Measurements from ENCODE around the gene RPL13A.
"Not testable (repeated sequence)": the region's sequence is repeated elsewhere in the genome, so short reads cannot be mapped to it uniquely, and the experiment has no call there.

Gene RPL13A
- total RNA-seq, result 1,243 to 3,214 (median 1,969) reads per million in 3 experiments

DNA sequence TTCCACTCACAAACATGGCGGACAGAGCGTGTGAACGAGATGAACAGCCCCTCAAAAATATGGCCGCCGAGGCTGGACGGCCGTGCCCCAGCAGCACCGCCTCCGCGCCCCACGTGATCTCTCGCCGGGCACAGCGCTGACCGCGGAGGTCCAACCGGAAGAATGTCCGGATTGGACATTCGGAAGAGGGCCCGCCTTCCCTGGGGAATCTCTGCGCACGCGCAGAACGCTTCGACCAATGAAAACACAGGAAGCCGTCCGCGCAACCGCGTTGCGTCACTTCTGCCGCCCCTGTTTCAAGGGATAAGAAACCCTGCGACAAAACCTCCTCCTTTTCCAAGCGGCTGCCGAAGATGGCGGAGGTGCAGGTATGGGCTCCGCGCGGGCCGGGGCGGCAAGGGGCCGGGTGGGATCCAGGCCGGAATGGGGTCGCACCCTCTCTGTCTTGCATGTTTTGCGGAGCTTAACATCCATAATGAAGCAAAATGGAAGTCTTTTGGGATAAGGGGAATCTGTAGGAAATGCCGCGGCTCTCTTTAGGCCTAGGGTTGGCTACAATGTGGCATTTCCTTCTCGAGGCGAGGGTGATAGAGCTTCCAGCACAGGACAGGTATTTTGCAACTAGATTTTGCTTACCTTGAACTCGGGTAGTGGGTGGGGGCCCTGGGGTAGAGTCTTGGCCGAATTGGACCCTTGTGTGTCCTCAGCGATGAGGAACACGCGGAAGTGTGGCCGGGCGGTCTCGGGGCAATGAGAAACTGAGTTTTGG, at the start of gene RPL13A:
TSS of gene RPL13A (plus strand) at position 332 of the 769 bp plus-strand sequence. CDS start at position 354, 22 bp downstream.
- peak; percentile 100 for DNase-seq

GRCh38 chr19:49438261-49438660, 49.1 kb upstream of the RPL13A start:
- DNase-seq, result no peak

- no peak for DNase-seq
Observed at GRCh38 chr19:49439836-49440235, 47.6 kb upstream of the RPL13A start.

GRCh38 chr19:49440439-49441209, 46.8 kb upstream of the RPL13A start:
- no peak for DNase-seq

- DNase-seq, result no peak
Observed at GRCh38 chr19:49441210-49441959, 46.0 kb upstream of the RPL13A start, which contains the start of gene SLC17A7. TSS of gene SLC17A7 (minus strand) at chr19:49441527. CDS start at chr19:49441379, 148 bp downstream.

DNA sequence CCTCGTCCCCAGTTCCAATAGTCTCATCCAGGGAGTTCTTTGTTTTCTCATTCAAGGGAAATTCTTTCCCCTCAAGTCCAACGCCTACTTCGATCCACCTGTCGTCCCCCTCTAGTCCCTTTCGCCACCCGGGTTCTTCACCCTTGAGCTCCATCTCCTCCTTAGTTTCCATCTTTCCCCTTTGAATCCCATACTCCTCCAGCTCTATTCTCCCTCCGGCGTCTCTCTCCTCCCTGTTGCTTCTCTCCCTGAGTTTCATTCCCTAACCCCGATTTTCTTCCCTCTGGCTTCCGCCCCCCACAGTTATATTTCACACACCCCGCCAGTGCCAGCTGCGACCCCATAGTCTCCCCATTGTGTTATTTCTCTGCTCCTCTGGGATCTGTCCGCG, 45.5 kb upstream of the RPL13A start:
- no peak for DNase-seq

DNA sequence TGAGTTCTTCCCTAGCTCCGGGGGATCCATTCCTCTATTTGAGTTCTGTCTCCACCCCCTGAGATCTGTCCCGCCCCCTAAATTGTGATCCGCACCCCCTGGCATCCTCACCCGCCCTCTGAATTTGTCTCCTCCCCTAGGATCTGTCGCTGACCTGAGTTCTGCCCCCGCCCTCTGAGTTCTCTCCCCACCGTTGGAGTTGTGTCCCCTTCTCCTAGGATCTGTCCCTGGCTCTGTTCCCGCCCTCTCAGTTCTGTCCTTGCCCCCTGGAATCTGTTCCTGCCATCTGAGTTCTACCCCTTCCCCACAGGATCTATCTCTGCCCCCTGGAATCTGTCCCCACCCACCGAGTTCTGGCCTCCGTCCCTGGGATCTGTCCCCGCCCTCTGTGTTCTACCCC, 45.1 kb upstream of the RPL13A start:
- DNase-seq, result no peak

DNA sequence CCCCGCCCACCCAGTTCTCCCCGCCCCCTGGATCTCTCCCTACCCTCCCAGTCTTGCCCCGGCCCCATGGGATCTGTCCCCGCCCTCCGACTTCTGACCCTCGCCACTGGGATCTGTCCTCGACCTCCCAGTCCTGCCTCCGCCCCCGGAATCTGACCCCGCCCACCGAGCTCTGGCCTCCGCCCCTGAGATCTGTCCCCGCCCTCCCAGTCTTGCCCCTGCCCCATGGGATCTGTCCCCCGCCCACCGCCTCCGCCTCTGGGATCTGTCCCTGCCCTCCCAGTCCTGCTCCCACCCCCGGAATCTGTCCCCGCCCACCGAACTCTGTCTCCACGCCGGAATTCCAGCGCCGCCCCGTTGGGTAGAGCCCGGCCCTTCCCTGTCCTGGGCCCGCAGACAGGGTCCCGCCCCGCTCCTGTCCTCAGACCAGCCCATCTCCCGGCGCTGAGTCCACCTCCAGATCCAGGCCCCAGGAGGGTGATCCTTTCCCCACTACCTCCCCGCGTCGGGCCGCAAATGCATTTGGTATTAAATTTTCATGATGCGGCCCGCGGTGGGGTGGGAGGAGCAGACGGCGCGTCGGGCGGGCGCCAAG, 44.5 kb upstream of the RPL13A start:
- no peak for DNase-seq

GRCh38 chr19:49443366-49444099, 43.9 kb upstream of the RPL13A start:
- peak; percentile 92 for DNase-seq

DNA sequence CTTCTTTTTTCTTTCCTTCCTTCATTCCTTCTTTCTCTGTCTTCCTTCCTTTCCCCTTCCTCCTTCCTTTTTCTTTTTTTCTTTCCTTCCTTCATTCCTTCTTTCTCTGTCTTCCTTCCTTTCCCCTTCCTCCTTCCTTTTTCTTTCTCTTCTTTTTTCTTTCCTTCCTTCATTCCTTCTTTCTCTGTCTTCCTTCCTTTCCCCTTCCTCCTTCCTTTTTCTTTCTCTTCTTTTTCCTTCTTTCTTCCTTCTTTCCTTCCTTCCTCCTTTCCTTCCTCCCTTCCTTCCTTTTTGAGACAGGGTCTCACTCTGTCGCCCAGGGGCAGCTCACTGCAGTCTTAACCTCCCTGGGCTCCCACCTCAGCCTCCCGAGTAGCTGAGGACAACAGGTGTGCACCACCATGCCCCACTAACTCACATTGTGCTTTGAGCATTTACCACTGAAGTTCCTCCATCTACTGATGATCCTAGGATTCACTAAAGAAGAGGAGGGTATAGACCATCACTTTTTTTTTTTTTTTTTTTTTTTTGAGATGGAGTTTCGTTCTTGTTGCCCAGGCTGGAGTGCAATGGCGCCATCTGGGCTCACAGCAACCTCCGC, 43.2 kb upstream of the RPL13A start:
- not testable (repeated sequence) for DNase-seq

GRCh38 chr19:49445997-49446396, 41.4 kb upstream of the RPL13A start:
- DNase-seq, result no peak

GRCh38 chr19:49447485-49448431, 39.6 kb upstream of the RPL13A start:
- no peak for DNase-seq

- DNase-seq, result no peak
Observed at GRCh38 chr19:49448432-49448786, 39.0 kb upstream of the RPL13A start.

DNA sequence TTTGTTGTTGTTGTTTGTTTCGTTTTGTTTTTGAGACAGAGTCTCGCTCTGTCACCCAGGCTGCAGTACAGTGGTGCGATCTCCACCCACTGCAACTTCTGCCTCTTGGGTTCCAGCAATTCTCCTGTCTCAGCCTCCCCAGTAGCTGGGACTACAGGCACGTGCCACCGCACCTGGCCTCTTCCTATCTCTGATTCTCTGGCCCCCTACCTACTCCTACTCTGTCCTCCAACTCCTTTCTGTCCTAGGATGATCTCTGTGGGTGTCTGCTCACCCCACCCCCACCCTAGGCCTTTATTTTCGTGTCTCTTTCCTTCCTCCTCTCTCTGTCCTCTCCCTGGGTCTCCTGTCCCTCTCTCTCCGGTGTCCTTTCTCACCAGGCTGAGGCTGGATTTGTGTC, 37.0 kb upstream of the RPL13A start:
- no peak for DNase-seq

DNA sequence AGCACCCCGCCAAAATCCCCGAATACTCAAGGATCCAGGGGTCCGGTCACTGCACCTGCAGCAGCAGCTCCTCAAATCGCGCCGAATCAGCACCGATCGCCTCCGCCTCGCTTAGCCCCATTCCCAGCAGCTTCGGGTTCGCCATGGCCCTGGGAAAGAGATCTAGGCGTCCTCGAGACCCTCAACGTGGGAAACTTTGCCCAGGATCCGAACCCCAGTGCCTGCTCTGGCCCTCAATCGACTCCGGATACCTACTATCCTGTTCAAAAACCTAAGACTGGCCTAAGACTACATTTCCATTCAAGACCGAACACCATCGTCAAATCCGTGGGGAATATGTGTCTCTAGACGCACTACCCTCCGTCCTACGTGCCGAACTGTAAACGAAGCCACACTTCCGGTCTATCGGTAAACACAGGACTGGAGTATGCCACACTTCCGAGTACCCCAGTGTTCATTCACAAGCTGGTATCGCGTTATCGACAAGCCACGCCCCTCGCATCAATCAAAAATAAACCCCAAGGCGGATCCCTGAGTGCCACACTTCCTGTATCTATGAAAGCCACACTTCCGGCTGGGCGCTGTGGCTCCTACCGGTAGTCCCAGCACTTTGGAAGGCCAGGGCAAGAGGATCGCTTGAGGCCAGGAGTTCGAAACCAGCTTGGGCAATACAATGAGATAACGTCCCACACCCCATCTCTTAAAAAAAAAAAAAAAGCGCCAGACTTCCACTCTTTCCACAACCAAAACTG, 35.8 kb upstream of the RPL13A start, which contains the start of gene PIH1D1:
TSS of gene PIH1D1 (minus strand) at position 385 of the 752 bp plus-strand sequence. CDS start at position 145, 240 bp downstream.
- DNase-seq, result peak; percentile 95

- peak; percentile 99 for DNase-seq
Observed at GRCh38 chr19:49453013-49453756, 34.2 kb upstream of the RPL13A start, which contains the start of gene ALDH16A1. TSS of gene ALDH16A1 (plus strand) at chr19:49453225. CDS start at chr19:49453332, 107 bp downstream.

DNA sequence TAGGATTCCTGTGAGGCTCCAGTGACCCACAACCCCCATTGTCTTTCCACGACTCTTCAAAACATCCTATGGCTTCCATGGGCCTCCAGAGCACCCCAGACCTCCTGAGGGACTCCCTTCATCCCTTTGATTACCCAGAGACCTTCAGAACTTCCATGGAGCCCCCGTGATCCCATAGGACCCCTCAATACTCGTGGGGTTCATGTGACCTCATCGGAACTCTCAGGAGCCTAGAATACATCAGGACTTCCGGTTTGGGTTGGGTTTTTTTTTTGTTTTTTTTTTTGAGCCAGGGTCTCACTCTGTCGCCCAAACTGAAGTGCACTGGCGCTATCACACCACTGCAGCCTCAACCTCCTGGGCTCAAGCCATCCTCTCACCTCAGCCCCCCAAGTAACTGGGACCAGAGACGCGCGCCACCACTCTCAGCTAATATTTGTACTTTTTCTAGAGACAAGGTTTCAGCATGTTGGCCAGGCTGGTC, 33.6 kb upstream of the RPL13A start:
- no peak for DNase-seq

GRCh38 chr19:49455773-49456172, 31.6 kb upstream of the RPL13A start:
- no peak for DNase-seq

All from central memory CD4-positive, alpha-beta T cell (primary cell).